SK-N-SH (cell line): Measurements from ENCODE around the gene QTRT2. TPM values are rescaled to one million over a fixed set of nuclear protein-coding genes. Genes with fewer than 3 reads are reported as not detected.

Experiments used
- CTCF ChIA-PET: fragments of 300-600, 350-600 bp; formaldehyde crosslinking; extraction: SDS; loops from one replicate; lab custom pipeline; 2021; lab: Yijun Ruan, JAX
- POLR2A ChIA-PET: fragments of 350-600 bp; sonication (Branson Sonifier 250); formaldehyde crosslinking; extraction: SDS; loops from one replicate; lab custom pipeline; 2020; ENCODE audit warnings: antibody characterized with exemption, inconsistent platforms; lab: Yijun Ruan, JAX
- DNase-seq: peaks from one replicate; pipeline ENCODE4 v3.0.0; 2012
- H2AFZ ChIP-seq: fragments of 200-600 bp; sonication (generic); 2 replicates; pipeline ENCODE4 v1.8.1; 2016; ENCODE audit warnings: antibody characterized with exemption, mild to moderate bottlenecking, low read depth
- H3F3A ChIP-seq: fragments of 200-600 bp; sonication (generic); replicated peaks from 2 replicates; pipeline ENCODE3; 2016; ENCODE audit warnings: antibody characterized with exemption, mild to moderate bottlenecking; ENCODE audit not compliant: insufficient read depth
- H3K27ac ChIP-seq, 2 experiments: fragments of 200-500 bp in 1 of 2; fragments of 200-600 bp in 1 of 2; sonication (Bioruptor generic) in 1 of 2; sonication (generic), shearing (Covaris generic) in 1 of 2; 2 replicates each; pipeline versions ENCODE4 v1.5.1 to v1.6.1; 2014 to 2016; ENCODE audit warnings: low read depth in 2 of 2, inconsistent platforms in 1 of 2, low read length in 1 of 2, mild to moderate bottlenecking in 1 of 2, mixed read lengths in 1 of 2
- H3K27me3 ChIP-seq: fragments of 200-600 bp; sonication (generic), shearing (Covaris generic); 2 replicates; pipeline ENCODE4 v1.6.1; 2016; ENCODE audit warnings: mixed run types; ENCODE audit not compliant: insufficient read depth
- H3K36me3 ChIP-seq, 2 experiments: fragments of 200-500 bp in 1 of 2; fragments of 200-600 bp in 1 of 2; sonication (Bioruptor generic) in 1 of 2; sonication (generic) in 1 of 2; replicated peaks in 1 of 2; 2 replicates each; pipeline versions ENCODE3 to v1.5.1; 2014 to 2016; ENCODE audit warnings: low read length in 1 of 2, mild to moderate bottlenecking in 1 of 2; ENCODE audit not compliant: insufficient read depth in 2 of 2, control insufficient read depth in 1 of 2
- H3K4me1 ChIP-seq, 2 experiments: fragments of 200-500 bp in 1 of 2; fragments of 200-600 bp in 1 of 2; sonication (Bioruptor generic) in 1 of 2; sonication (generic), shearing (Covaris generic) in 1 of 2; 2 replicates each; pipeline versions ENCODE4 v1.5.1 to v1.6.1; 2014 to 2016; ENCODE audit warnings: low read depth in 1 of 2, low read length in 1 of 2, mixed run types in 1 of 2; ENCODE audit not compliant: insufficient read depth in 2 of 2, control insufficient read depth in 1 of 2
- H3K4me2 ChIP-seq: fragments of 200-600 bp; sonication (generic), shearing (Covaris generic); 2 replicates; pipeline ENCODE4 v1.6.1; 2017; ENCODE audit warnings: mixed run types
- H3K4me3 ChIP-seq, 2 experiments: fragments of 200-500 bp in 1 of 2; fragments of 200-600 bp in 1 of 2; sonication (Bioruptor generic) in 1 of 2; sonication (generic), shearing (Covaris generic) in 1 of 2; 2 replicates each; pipeline versions ENCODE4 v1.5.1 to v1.8.1; 2014 to 2016; ENCODE audit warnings: low read depth in 2 of 2, inconsistent platforms in 1 of 2, low read length in 1 of 2, mild to moderate bottlenecking in 1 of 2, mixed read lengths in 1 of 2, moderate library complexity in 1 of 2
- H3K79me2 ChIP-seq: fragments of 200-600 bp; sonication (generic); 2 replicates; pipeline ENCODE4 v1.8.1; 2017; ENCODE audit warnings: mild to moderate bottlenecking; ENCODE audit not compliant: insufficient read depth
- H3K9ac ChIP-seq: fragments of 200-600 bp; sonication (generic); 2 replicates; pipeline ENCODE4 v1.6.1; 2017; ENCODE audit warnings: mixed run types
- H3K9me2 ChIP-seq: fragments of 200-600 bp; sonication (generic); 2 replicates; pipeline ENCODE4 v1.6.1; 2017; ENCODE audit warnings: mixed run types
- H3K9me3 ChIP-seq: fragments of 200-600 bp; sonication (generic); 2 replicates; pipeline ENCODE4 v1.6.1; 2017; ENCODE audit warnings: mixed run types, mild to moderate bottlenecking, moderate library complexity
- H4K20me1 ChIP-seq: fragments of 200-600 bp; sonication (generic); 2 replicates; pipeline ENCODE4 v1.6.1; 2017; ENCODE audit warnings: mild to moderate bottlenecking, mixed run types; ENCODE audit not compliant: insufficient read depth
- FOSL2 ChIP-seq: IDR thresholded peaks from 2 replicates; pipeline ENCODE4 v1.4.0; 2012; ENCODE audit warnings: low read depth, mild to moderate bottlenecking, moderate library complexity, borderline replicate concordance
- JUND ChIP-seq: IDR thresholded peaks from 2 replicates; pipeline ENCODE4 v1.4.0; 2012
- MAX ChIP-seq: IDR thresholded peaks from 2 replicates; pipeline ENCODE4 v1.4.0; 2012; ENCODE audit warnings: low read depth
- MXI1 ChIP-seq: IDR thresholded peaks from 2 replicates; pipeline ENCODE4 v1.6.1; 2012; ENCODE audit warnings: mild to moderate bottlenecking, low read depth, low read length, improper control_type of control experiment
- NRF1 ChIP-seq: IDR thresholded peaks from 2 replicates; pipeline ENCODE4 v1.6.1; 2012; ENCODE audit warnings: low read depth, mild to moderate bottlenecking, low read length
- RAD21 ChIP-seq: IDR thresholded peaks from 2 replicates; pipeline ENCODE4 v1.6.1; 2012; ENCODE audit warnings: mild to moderate bottlenecking, low read length
- TCF12 ChIP-seq: IDR thresholded peaks from 2 replicates; pipeline ENCODE4 v1.4.0; 2012
- USF1 ChIP-seq: IDR thresholded peaks from 2 replicates; pipeline ENCODE4 v1.4.0; 2012; ENCODE audit warnings: low read depth, borderline replicate concordance
- WGBS: methylation state at CpG from one replicate; pipeline ENCODE4 v1.1.6; 2017; ENCODE audit warnings: low lambda C conversion rate; 5-methylcytosine and 5-hydroxymethylcytosine counted together
- polyA plus RNA-seq, 3 experiments: library from polyadenylated mRNA; depleted of rRNA; stranded (reverse); fragments of >200 nt; gene quantifications; 2 replicates each; pipeline ENCODE4 v1.2.3, GENCODE V29; 2012

The QTRT2 gene
- polyA plus RNA-seq, 1 of the 3 experiments (the other 2 are of a cell fraction), result 6.2 TPM

GRCh38 chr3:114101101-114101500, 44.6 kb downstream of the QTRT2 start:
- TF ChIP-seq FOSL2 (no peak), MXI1 (no peak), USF1 (no peak), TCF12 (no peak), JUND (no peak)
- H3K9me2 ChIP-seq, result no peaks in the 10 kb centered on the region
- H4K20me1 ChIP-seq, result no peaks in the 10 kb centered on the region
- no peaks in the 10 kb centered on the region for H3K4me1 ChIP-seq
- CTCF ChIA-PET, result interaction anchor here (1.3 kb wide), 1 partner anchor 15 kb away, joined by 3 read pairs; no protein-coding TSS in a partner anchor
- no peaks in the 10 kb centered on the region for H3K9me3 ChIP-seq
- H3K9ac ChIP-seq, result no peak overlapping the region
- H3K4me2 ChIP-seq, result no peak overlapping the region
- no peaks in the 10 kb centered on the region for H3F3A ChIP-seq
- H3K27ac ChIP-seq, result no peak overlapping the region
- no peak overlapping the region for H3K4me3 ChIP-seq
- no peaks in the 10 kb centered on the region for H3K36me3 ChIP-seq
- H2AFZ ChIP-seq, result no peak overlapping the region
- no peaks in the 10 kb centered on the region for H3K79me2 ChIP-seq
- DNase-seq, result no peak
- H3K27me3 ChIP-seq, result no peaks in the 10 kb centered on the region
- WGBS, result 55% methylated on average over 1 of the region's 1 CpG
- POLR2A ChIA-PET, result no interaction called here

- no peaks in the 10 kb centered on the region for H3K9me3 ChIP-seq
- no peaks in the 10 kb centered on the region for H3K79me2 ChIP-seq
- no peak overlapping the region for H3K27ac ChIP-seq
- 89% methylated on average over 27 of the region's 27 CpGs for WGBS
- ChIA-PET CTCF (no interaction called here), POLR2A (no interaction called here)
- no peaks in the 10 kb centered on the region for H3K9me2 ChIP-seq
- H3K4me3 ChIP-seq, result no peak overlapping the region
- TF ChIP-seq MXI1 (no peak), RAD21 (no peak)
- no peaks in the 10 kb centered on the region for H3F3A ChIP-seq
- H3K4me2 ChIP-seq, result no peak overlapping the region
- no peaks in the 10 kb centered on the region for H4K20me1 ChIP-seq
- no peak overlapping the region for H3K9ac ChIP-seq
- no peaks in the 10 kb centered on the region for H3K27me3 ChIP-seq
- no peak overlapping the region for H2AFZ ChIP-seq
- no peaks in the 10 kb centered on the region for H3K36me3 ChIP-seq
- no peak for DNase-seq
- no peaks in the 10 kb centered on the region for H3K4me1 ChIP-seq
Observed at GRCh38 chr3:114103181-114103580, 46.6 kb downstream of the QTRT2 start.

GRCh38 chr3:114103858-114104257, 47.3 kb downstream of the QTRT2 start:
- H3K27me3 ChIP-seq, result no peaks in the 10 kb centered on the region
- no peak for TF ChIP-seq MAX
- TF ChIP-seq NRF1, result no peak
- no peak for TF ChIP-seq USF1
- TF ChIP-seq RAD21, result no peak
- no peak for TF ChIP-seq MXI1
- 48% methylated on average over 4 of the region's 4 CpGs for WGBS
- H3F3A ChIP-seq, result no peaks in the 10 kb centered on the region
- H2AFZ ChIP-seq, result no peak overlapping the region
- no peaks in the 10 kb centered on the region for H4K20me1 ChIP-seq
- no peak overlapping the region for H3K4me3 ChIP-seq
- no peak overlapping the region for H3K4me2 ChIP-seq
- H3K9me3 ChIP-seq, result no peaks in the 10 kb centered on the region
- H3K79me2 ChIP-seq, result no peaks in the 10 kb centered on the region
- H3K9me2 ChIP-seq, result no peaks in the 10 kb centered on the region
- POLR2A ChIA-PET, result no interaction called here
- DNase-seq, result no peak
- CTCF ChIA-PET, result no interaction called here
- no peaks in the 10 kb centered on the region for H3K4me1 ChIP-seq
- H3K27ac ChIP-seq, result no peak overlapping the region
- H3K36me3 ChIP-seq, result no peaks in the 10 kb centered on the region
- no peak overlapping the region for H3K9ac ChIP-seq
